A549 (cell line): ENCODE data around the gene TMCC2. TPM values are rescaled to one million over a fixed set of nuclear protein-coding genes. Genes with fewer than 3 reads are reported as not detected.

Experiments used
- ATAC-seq, 2 experiments: fragments of 200-7000 bp in 1 of 2; fragments of >200 bp in 1 of 2; cut with Nextera tagmentation in 1 of 2; cut with Tn5 transposase in 1 of 2; 3 replicates each; pipeline versions ENCODE4 v1.8.0 to v1.9.1; 2018 to 2020; ENCODE audit warnings: mild to moderate bottlenecking in 1 of 2, moderate library complexity in 1 of 2
- CTCF ChIA-PET: fragments of 300-600 bp; sonication (Branson Sonifier 250); formaldehyde crosslinking; extraction: SDS; loops from one replicate; lab custom pipeline; 2021; ENCODE audit warnings: antibody characterized with exemption, inconsistent platforms; lab: Yijun Ruan, JAX
- POLR2A ChIA-PET: fragments of 350-600 bp; formaldehyde crosslinking; extraction: SDS; loops from one replicate; lab custom pipeline; 2021; ENCODE audit warnings: antibody characterized with exemption, inconsistent platforms; lab: Yijun Ruan, JAX
- DNase-seq, 2 experiments: peaks; one replicate each; pipeline versions ENCODE4 v3.0.0 to v3.0.0-alpha.2; 2011 to 2016; ENCODE audit warnings: low read depth in 1 of 2, low spot score in 1 of 2
- FAIRE-seq: peaks from 2 replicates; lab custom pipeline; 2011; peaks lifted over from hg19 to GRCh38; lab: Jason Lieb, UNC
- H3K27ac ChIP-seq, 2 experiments: fragments of >200 bp; sonication (Bioruptor Twin); formaldehyde crosslinking; 3 replicates each; pipeline ENCODE4 v1.5.1; 2016 to 2017
- H3K4me1 ChIP-seq: fragments of >200 bp; sonication (Bioruptor Twin); formaldehyde crosslinking; 3 replicates; pipeline ENCODE4 v1.6.1; 2016
- H3K4me2 ChIP-seq: fragments of >200 bp; sonication (Bioruptor Twin); formaldehyde crosslinking; 3 replicates; pipeline ENCODE4 v1.6.1; 2016
- H3K4me3 ChIP-seq: fragments of >200 bp; sonication (Bioruptor Twin); formaldehyde crosslinking; 3 replicates; pipeline ENCODE4 v1.5.1; 2016
- H3K9me3 ChIP-seq: fragments of >200 bp; sonication (Bioruptor Twin); formaldehyde crosslinking; 3 replicates; pipeline ENCODE4 v1.6.1; 2016
- CBX8 ChIP-seq: fragments of 200-600 bp; sonication (generic); IDR thresholded peaks from 2 replicates; pipeline ENCODE4 v1.6.1; 2016
- CEBPB ChIP-seq, 2 experiments: fragments of >200 bp in 1 of 2; sonication (Bioruptor Twin) in 1 of 2; formaldehyde crosslinking in 1 of 2; IDR thresholded peaks; 2 replicates each; pipeline ENCODE4 v1.6.1; 2012 to 2016
- EHF ChIP-seq: fragments of 250-450 bp; sonication (Bioruptor Pico); IDR thresholded peaks from 2 replicates; pipeline ENCODE4 v1.5.0; 2020; ENCODE audit warnings: mild to moderate bottlenecking
- ESRRA ChIP-seq: fragments of 150-350 bp; IDR thresholded peaks from 2 replicates; pipeline ENCODE4 v1.6.1; 2014; ENCODE audit warnings: mild to moderate bottlenecking, low read length, borderline replicate concordance
- FOSB ChIP-seq: fragments of 250-450 bp; sonication (Bioruptor Pico); IDR thresholded peaks from 2 replicates; pipeline ENCODE4 v1.5.0; 2020; ENCODE audit warnings: mild to moderate bottlenecking, moderate library complexity
- FOXS1 ChIP-seq: fragments of 250-450 bp; sonication (Bioruptor Pico); IDR thresholded peaks from 2 replicates; pipeline ENCODE4 v1.5.0; 2020; ENCODE audit warnings: mild to moderate bottlenecking, moderate library complexity
- HDAC2 ChIP-seq: fragments of 200-600 bp; sonication (generic); IDR thresholded peaks from 2 replicates; pipeline ENCODE4 v1.6.1; 2016
- HEYL ChIP-seq: fragments of 250-450 bp; sonication (Bioruptor Pico); IDR thresholded peaks from 2 replicates; pipeline ENCODE4 v1.8.0; 2021; ENCODE audit warnings: mild to moderate bottlenecking, moderate library complexity
- HOXB13 ChIP-seq: fragments of 250-450 bp; sonication (Bioruptor Pico); IDR thresholded peaks from 2 replicates; pipeline ENCODE4 v1.5.0; 2020; ENCODE audit warnings: low read depth, mild to moderate bottlenecking, moderate library complexity
- HOXB5 ChIP-seq: fragments of 250-450 bp; sonication (Bioruptor Pico); IDR thresholded peaks from 2 replicates; pipeline ENCODE4 v1.5.0; 2020; ENCODE audit warnings: mild to moderate bottlenecking, moderate library complexity
- JUNB ChIP-seq: fragments of >200 bp; sonication (Bioruptor Twin); formaldehyde crosslinking; IDR thresholded peaks from 2 replicates; pipeline ENCODE4 v1.6.1; 2016
- NFE2L2 ChIP-seq: fragments of 150-350 bp; conservative IDR thresholded peaks from 2 replicates; pipeline ENCODE4 v1.6.1; 2014; ENCODE audit warnings: low read length
- POLR2AphosphoS2 ChIP-seq: conservative IDR thresholded peaks from 2 replicates; pipeline ENCODE4 v1.6.1; 2012; ENCODE audit warnings: low read length, improper control_type of control experiment, inconsistent platforms
- RAD21 ChIP-seq, 2 experiments: fragments of >200 bp in 1 of 2; sonication (Bioruptor Twin) in 1 of 2; formaldehyde crosslinking in 1 of 2; IDR thresholded peaks in 1 of 2; conservative IDR thresholded peaks in 1 of 2; 2 replicates in 1 of 2; 3 replicates in 1 of 2; pipeline ENCODE4 v1.6.1; 2012 to 2018; ENCODE audit warnings: inconsistent platforms in 1 of 2
- SMC3 ChIP-seq: fragments of >200 bp; sonication (Bioruptor Twin); formaldehyde crosslinking; IDR thresholded peaks from 3 replicates; pipeline ENCODE4 v1.6.1; 2018; ENCODE audit warnings: inconsistent platforms
- SREBF2 ChIP-seq: fragments of 450-650 bp; IDR thresholded peaks from 2 replicates; pipeline ENCODE4 v1.6.1; 2014; ENCODE audit warnings: mild to moderate bottlenecking, moderate library complexity
- TFCP2L1 ChIP-seq: fragments of 250-450 bp; sonication (Bioruptor Pico); IDR thresholded peaks from 2 replicates; pipeline ENCODE4 v1.5.0; 2021; ENCODE audit warnings: mild to moderate bottlenecking
- WGBS: methylation state at CpG from one replicate; pipeline ENCODE4 v1.1.6; 2017; ENCODE audit errors: missing lambda C conversion rate; 5-methylcytosine and 5-hydroxymethylcytosine counted together
- polyA plus RNA-seq, 4 experiments: library from polyadenylated mRNA; depleted of rRNA in 3 of 4; stranded (reverse); fragments of >200 nt; fragmentation: RNase III in 1 of 4; extraction: RNeasy Plus Mini Kit Qiagen cat#74134 plus additional on column Dnase treatment in 1 of 4; gene quantifications; 2 replicates in 3 of 4; 3 replicates in 1 of 4; pipeline ENCODE4 v1.2.3, GENCODE V29; 2011 to 2017
- TF ChIP-seq, protein P1 (sequence below): IDR thresholded peaks from 2 replicates; pipeline ENCODE4 v1.6.1; 2012
- TF ChIP-seq, protein P2 (sequence below): IDR thresholded peaks from 2 replicates; pipeline ENCODE4 v1.6.1; 2012; ENCODE audit warnings: low read depth, borderline replicate concordance
- TF ChIP-seq, protein P3 (sequence below): fragments of 250-450 bp; sonication (Bioruptor Pico); IDR thresholded peaks from 2 replicates; pipeline ENCODE4 v1.5.0; 2020; ENCODE audit warnings: low read depth, mild to moderate bottlenecking, moderate library complexity
- TF ChIP-seq, protein P4 (sequence below): fragments of >200 bp; sonication (Bioruptor Twin); formaldehyde crosslinking; IDR thresholded peaks from 2 replicates; pipeline ENCODE4 v1.6.1; 2016
- TF ChIP-seq, protein P5 (sequence below): fragments of 200-600 bp; sonication (generic); IDR thresholded peaks from 2 replicates; pipeline ENCODE4 v1.6.1; 2016; ENCODE audit warnings: antibody characterized with exemption, mild to moderate bottlenecking, moderate library complexity
- TF ChIP-seq, protein P6 (sequence below): IDR thresholded peaks from 2 replicates; pipeline ENCODE4 v1.6.1; 2012

The TMCC2 gene
- polyA plus RNA-seq, 2 of the 4 experiments (the other 2 are of a cell fraction) = 1.7 to 3.2 TPM

DNA sequence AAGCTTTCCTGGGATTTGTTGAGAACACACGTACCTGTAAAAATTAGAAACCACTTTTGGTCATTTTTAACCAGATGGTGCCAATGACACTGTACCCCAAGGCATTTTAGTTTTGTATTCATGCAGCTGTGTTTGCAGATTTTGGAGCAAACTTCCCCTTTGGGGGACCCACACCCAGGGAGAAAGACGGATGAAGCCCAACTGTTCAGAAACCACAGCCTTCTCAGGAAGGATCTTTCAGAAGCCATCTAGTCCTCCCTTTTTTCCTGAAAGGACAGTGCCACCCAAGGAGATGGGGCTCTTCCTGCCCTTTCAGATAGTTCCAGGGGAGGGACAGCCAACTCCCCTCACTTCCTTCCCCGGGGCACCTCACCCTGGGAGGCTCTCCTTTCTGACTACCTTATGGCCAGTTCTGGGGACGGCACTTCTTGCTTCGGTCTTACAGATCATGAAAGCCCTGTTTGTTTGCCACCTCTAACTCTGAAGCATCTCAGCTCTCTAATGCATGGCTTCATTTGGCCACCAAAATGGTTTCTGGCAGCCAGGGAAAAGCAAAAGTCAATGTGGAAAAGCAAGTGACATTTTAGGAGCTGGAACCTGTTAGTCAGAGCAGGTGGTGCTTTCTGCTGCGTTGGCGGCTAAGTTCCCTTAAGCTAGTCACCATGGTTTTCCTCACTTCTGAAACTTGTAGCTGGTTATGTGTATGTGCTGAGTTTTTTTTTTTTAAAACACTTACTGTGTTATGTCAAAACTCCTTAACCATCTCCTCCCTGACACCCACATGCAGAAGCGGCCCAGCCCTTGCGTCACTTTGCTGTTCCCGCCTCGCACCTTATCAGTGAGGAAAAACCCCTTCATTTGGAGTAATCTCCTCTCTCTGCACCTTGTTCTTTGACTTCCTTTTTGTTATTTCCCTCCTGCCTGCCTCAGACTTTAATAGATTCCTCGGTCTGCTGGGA, 10.1 kb downstream of the TMCC2 start:
- DNase-seq (no peak), ATAC-seq (no peak)
- Histone ChIP-seq H3K9me3 (no peaks in the 10 kb centered on the region), H3K4me1 (no peaks in the 10 kb centered on the region), H3K27ac (no peak overlapping the region), H3K4me2 (no peak overlapping the region), H3K4me3 (no peak overlapping the region)
- POLR2A ChIA-PET = no interaction called here
- CTCF ChIA-PET = interaction anchor here (0.7 to 53.3 kb wide), 7 partner anchors 9 to 249 kb away, joined by 3 to 1139 read pairs (median 9); partner anchors contain the start of gene TMCC2
- TF ChIP-seq, protein P1, sequence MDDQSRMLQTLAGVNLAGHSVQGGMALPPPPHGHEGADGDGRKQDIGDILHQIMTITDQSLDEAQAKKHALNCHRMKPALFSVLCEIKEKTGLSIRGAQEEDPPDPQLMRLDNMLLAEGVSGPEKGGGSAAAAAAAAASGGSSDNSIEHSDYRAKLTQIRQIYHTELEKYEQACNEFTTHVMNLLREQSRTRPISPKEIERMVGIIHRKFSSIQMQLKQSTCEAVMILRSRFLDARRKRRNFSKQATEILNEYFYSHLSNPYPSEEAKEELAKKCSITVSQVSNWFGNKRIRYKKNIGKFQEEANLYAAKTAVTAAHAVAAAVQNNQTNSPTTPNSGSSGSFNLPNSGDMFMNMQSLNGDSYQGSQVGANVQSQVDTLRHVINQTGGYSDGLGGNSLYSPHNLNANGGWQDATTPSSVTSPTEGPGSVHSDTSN = no peak
- no peak for TF ChIP-seq EHF (CRISPR knock-in tag)
- no peak for TF ChIP-seq FOXS1 (CRISPR knock-in tag)
- no peak for TF ChIP-seq SMC3
- no peak for TF ChIP-seq SREBF2
- TF ChIP-seq HOXB13 (CRISPR knock-in tag) = no peak
- TF ChIP-seq FOSB = no peak
- TF ChIP-seq, protein P2, sequence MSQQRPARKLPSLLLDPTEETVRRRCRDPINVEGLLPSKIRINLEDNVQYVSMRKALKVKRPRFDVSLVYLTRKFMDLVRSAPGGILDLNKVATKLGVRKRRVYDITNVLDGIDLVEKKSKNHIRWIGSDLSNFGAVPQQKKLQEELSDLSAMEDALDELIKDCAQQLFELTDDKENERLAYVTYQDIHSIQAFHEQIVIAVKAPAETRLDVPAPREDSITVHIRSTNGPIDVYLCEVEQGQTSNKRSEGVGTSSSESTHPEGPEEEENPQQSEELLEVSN = no peak
- no peak for TF ChIP-seq HEYL (CRISPR knock-in tag)
- TF ChIP-seq RAD21 (conservative IDR thresholded peaks at IDR 0.05 in 1 of 2, IDR thresholded peaks at IDR 0.05 in 1 of 2) = no peak
- TF ChIP-seq JUNB = no peak
- no peak for TF ChIP-seq HOXB5
- no peak for TF ChIP-seq POLR2AphosphoS2
- no peak for TF ChIP-seq HDAC2
- TF ChIP-seq, protein P3, sequence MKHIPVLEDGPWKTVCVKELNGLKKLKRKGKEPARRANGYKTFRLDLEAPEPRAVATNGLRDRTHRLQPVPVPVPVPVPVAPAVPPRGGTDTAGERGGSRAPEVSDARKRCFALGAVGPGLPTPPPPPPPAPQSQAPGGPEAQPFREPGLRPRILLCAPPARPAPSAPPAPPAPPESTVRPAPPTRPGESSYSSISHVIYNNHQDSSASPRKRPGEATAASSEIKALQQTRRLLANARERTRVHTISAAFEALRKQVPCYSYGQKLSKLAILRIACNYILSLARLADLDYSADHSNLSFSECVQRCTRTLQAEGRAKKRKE (CRISPR knock-in tag) = no peak
- no peak for TF ChIP-seq CBX8
- TF ChIP-seq, all 56 proteins: peak for 0
- no peak for FAIRE-seq
- WGBS = 80% methylated on average over 12 of the region's 12 CpGs

DNA sequence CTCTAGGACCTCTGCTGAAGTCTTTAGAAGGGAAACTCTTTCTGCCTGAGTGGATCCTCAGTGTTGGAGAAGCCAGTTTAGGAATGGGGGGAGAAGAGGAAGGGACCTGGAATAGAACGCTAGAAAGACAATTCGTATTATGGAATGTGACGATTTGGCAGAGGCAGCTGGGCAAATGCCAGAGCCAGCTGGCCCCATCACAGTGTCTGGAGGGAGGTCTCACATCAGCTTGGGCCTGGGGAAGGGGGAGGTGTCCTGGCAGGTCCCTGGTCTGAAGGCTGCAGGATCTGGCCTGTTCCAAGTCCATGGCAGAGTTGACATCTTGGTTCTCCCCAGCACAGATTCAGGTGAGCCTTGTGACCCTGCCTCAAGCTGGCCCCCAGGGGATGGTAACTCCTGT, 11.3 kb downstream of the TMCC2 start:
- ChIA-PET CTCF (interaction anchor here (0.9 to 53.3 kb wide), 7 partner anchors 10 to 250 kb away, joined by 4 to 1139 read pairs (median 9); partner anchors contain the start of gene TMCC2), POLR2A (interaction anchor here (0.6 kb wide), 1 partner anchor 163 kb away, joined by 3 read pairs; no protein-coding TSS in a partner anchor)
- H3K4me2 ChIP-seq = no peak overlapping the region

More for the DNA sequence above, 11.3 kb downstream of the TMCC2 start:
- 84% methylated on average over 3 of the region's 3 CpGs for WGBS
- H3K4me3 ChIP-seq = no peak overlapping the region
- DNase-seq = no peak
- no peaks in the 10 kb centered on the region for H3K9me3 ChIP-seq
- no peak for ATAC-seq
- FAIRE-seq = no peak
- H3K4me1 ChIP-seq = no peaks in the 10 kb centered on the region
- TF ChIP-seq, protein P4, sequence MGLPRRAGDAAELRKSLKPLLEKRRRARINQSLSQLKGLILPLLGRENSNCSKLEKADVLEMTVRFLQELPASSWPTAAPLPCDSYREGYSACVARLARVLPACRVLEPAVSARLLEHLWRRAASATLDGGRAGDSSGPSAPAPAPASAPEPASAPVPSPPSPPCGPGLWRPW = no peak
- no peak for TF ChIP-seq ESRRA
- no peak for TF ChIP-seq CBX8
- TF ChIP-seq HEYL (CRISPR knock-in tag) = no peak
- TF ChIP-seq, protein P5, sequence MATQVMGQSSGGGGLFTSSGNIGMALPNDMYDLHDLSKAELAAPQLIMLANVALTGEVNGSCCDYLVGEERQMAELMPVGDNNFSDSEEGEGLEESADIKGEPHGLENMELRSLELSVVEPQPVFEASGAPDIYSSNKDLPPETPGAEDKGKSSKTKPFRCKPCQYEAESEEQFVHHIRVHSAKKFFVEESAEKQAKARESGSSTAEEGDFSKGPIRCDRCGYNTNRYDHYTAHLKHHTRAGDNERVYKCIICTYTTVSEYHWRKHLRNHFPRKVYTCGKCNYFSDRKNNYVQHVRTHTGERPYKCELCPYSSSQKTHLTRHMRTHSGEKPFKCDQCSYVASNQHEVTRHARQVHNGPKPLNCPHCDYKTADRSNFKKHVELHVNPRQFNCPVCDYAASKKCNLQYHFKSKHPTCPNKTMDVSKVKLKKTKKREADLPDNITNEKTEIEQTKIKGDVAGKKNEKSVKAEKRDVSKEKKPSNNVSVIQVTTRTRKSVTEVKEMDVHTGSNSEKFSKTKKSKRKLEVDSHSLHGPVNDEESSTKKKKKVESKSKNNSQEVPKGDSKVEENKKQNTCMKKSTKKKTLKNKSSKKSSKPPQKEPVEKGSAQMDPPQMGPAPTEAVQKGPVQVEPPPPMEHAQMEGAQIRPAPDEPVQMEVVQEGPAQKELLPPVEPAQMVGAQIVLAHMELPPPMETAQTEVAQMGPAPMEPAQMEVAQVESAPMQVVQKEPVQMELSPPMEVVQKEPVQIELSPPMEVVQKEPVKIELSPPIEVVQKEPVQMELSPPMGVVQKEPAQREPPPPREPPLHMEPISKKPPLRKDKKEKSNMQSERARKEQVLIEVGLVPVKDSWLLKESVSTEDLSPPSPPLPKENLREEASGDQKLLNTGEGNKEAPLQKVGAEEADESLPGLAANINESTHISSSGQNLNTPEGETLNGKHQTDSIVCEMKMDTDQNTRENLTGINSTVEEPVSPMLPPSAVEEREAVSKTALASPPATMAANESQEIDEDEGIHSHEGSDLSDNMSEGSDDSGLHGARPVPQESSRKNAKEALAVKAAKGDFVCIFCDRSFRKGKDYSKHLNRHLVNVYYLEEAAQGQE = no peak
- TF ChIP-seq, protein P6, sequence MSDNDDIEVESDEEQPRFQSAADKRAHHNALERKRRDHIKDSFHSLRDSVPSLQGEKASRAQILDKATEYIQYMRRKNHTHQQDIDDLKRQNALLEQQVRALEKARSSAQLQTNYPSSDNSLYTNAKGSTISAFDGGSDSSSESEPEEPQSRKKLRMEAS = no peak
- TF ChIP-seq EHF (CRISPR knock-in tag) = no peak
- no peak for TF ChIP-seq NFE2L2
- no peak for TF ChIP-seq TFCP2L1 (CRISPR knock-in tag)
- no peak for TF ChIP-seq HDAC2
- TF ChIP-seq CEBPB (IDR thresholded peaks at IDR 0.05) = no peak
- H3K27ac ChIP-seq = no peak overlapping the region
